Small intestine (tissue), 7 donors: ENCODE results near the gene HOXC5. TPM values are rescaled to one million over a fixed set of nuclear protein-coding genes. Genes with fewer than 3 reads are reported as not detected.
A peak's percentile ranks its signal among the peaks of the same experiment; 100 is the strongest.

Source experiments
- DNase-seq, 2 donors: peaks; one replicate each; pipeline versions ENCODE4 v3.0.0 to v3.0.0-alpha.2; 2013
- FAIRE-seq: peaks from 2 replicates; lab custom pipeline; 2012; peaks lifted over from hg19 to GRCh38; lab: Jason Lieb, UNC
- H3K27ac ChIP-seq, 3 donors: one replicate each; pipeline ENCODE4 v1.5.1; 2013; ENCODE audit warnings: low read length in 2 of 3, mild to moderate bottlenecking in 2 of 3, control low read depth in 1 of 3, inconsistent platforms in 1 of 3, low read depth in 1 of 3, moderate library complexity in 1 of 3
- H3K27me3 ChIP-seq, 3 donors: one replicate each; pipeline ENCODE4 v1.6.1; 2013; ENCODE audit warnings: low read length in 3 of 3, inconsistent platforms in 1 of 3; ENCODE audit not compliant: control insufficient read depth in 3 of 3, insufficient read depth in 3 of 3
- H3K36me3 ChIP-seq, 3 donors: one replicate each; pipeline ENCODE4 v1.6.1; 2013; ENCODE audit warnings: low read length in 3 of 3, inconsistent platforms in 1 of 3, low read depth in 1 of 3, mild to moderate bottlenecking in 1 of 3, moderate library complexity in 1 of 3; ENCODE audit not compliant: control insufficient read depth in 3 of 3, insufficient read depth in 2 of 3
- H3K4me1 ChIP-seq, 3 donors: one replicate each; pipeline ENCODE4 v1.6.1; 2013; ENCODE audit warnings: low read length in 2 of 3, inconsistent platforms in 1 of 3, low read depth in 1 of 3, mild to moderate bottlenecking in 1 of 3, moderate library complexity in 1 of 3; ENCODE audit not compliant: control insufficient read depth in 3 of 3, insufficient read depth in 2 of 3
- H3K4me3 ChIP-seq, 3 donors: one replicate each; pipeline ENCODE4 v1.5.1; 2013; ENCODE audit warnings: low read length in 3 of 3, control low read depth in 1 of 3, inconsistent platforms in 1 of 3, low read depth in 1 of 3, mild to moderate bottlenecking in 1 of 3, moderate library complexity in 1 of 3
- H3K9me3 ChIP-seq, 2 donors: one replicate each; pipeline ENCODE4 v1.6.1; 2013; ENCODE audit warnings: low read depth in 1 of 2, low read length in 1 of 2; ENCODE audit not compliant: control insufficient read depth in 2 of 2, insufficient read depth in 1 of 2
- WGBS, 3 donors: extraction: QIAGEN DNeasy Blood & Tissue Kit; methylation state at CpG; one replicate each; pipeline ENCODE4 v1.1.7; 2013; 5-methylcytosine and 5-hydroxymethylcytosine counted together
- polyA plus RNA-seq, 4 donors: library from polyadenylated mRNA; stranded (reverse) in 3 of 4; unstranded in 1 of 4; fragments of 200-250 nt in 3 of 4; fragments of 120-200 nt in 1 of 4; gene quantifications; one replicate each; pipeline versions ENCODE4 v1.2.1 to v1.2.3, GENCODE V29; 2013
- donor health status: healthy with polysubstance abuse.
- donor health status: control.
- donor health status: control.
- donor health status: Bipolar disorder and iron deficiency.
- donor health status: healthy.

HOXC5 gene
- polyA plus RNA-seq, 4 donors = 0.63 to 0.65 TPM; not detected in 2

- Histone ChIP-seq H3K27ac (peak overlapping the region in 2 of 3 donors; percentile 41 to 85), H3K36me3 (no peaks in the 10 kb centered on the region), H3K4me3 (peak overlapping the region in 1 of 3 donors; percentile 9), H3K9me3 (peaks cover 0 to 3% of the 10 kb centered on the region in 2 donors), H3K4me1 (peaks cover 0 to 32% (median 2%) of the 10 kb centered on the region in 3 donors), H3K27me3 (peaks cover 6 to 95% (median 48%) of the 10 kb centered on the region in 3 donors)
- 35 to 44% (median 37%) methylated on average over 10 of the region's 10 CpGs for WGBS, 3 donors
- FAIRE-seq (no peak), DNase-seq (no peak)
Measured at GRCh38 chr12:54019924-54020590, 12.8 kb upstream of the HOXC5 start.

DNA sequence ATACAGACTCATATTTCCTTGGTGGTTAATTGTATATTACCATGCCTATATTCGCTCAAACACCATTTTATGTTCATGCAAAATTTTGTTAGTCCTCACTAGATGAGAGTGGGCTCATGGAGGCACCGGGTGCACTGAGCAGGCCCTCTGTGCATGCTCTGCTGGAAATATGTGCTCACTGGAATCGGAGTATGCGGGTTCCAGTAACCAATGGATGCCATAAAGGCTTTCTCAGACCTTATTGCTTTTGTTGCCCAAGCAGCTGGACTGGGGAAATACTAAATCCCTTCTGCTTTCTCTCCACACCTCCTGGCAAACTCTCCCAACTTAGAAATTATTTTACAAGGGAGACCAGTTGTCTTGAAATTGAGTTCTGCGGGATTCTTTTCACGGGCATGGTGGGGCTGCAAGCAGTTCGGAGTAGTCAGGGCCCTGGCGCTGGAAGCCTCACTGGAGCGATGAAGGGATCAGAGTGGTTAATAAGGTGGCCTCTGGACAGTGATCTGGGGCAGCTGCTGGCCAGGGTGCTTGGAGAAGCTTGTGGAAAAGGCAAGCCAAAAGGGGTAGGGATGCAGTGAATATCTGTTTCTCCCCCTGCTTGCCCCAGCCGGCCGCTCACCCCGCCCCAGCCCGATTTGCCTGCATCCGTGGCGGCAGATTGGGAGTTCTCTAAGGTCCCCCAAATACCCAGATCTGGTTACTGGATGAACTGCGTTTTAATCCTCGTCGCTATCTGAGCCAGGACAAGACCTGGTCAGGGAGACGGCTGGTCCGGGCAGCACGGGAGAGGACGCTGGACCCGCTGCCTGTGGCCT is 12.1 kb upstream of the HOXC5 start:
- peaks cover 0 to 36% (median 2%) of the 10 kb centered on the region in 3 donors for H3K4me1 ChIP-seq
- H3K27me3 ChIP-seq = peaks cover 6 to 95% (median 44%) of the 10 kb centered on the region in 3 donors
- WGBS, 3 donors = 64 to 78% (median 75%) methylated on average over 23 of the region's 23 CpGs
- FAIRE-seq (no peak), DNase-seq (no peak)
- no peaks in the 10 kb centered on the region for H3K9me3 ChIP-seq
- no peaks in the 10 kb centered on the region for H3K36me3 ChIP-seq
- H3K27ac ChIP-seq = peak overlapping the region in 2 of 3 donors; percentile 19 to 27
- H3K4me3 ChIP-seq = peak overlapping the region in 1 of 3 donors; percentile 9

GRCh38 chr12:54021432-54022013 is 11.3 kb upstream of the HOXC5 start:
- H3K36me3 ChIP-seq = no peaks in the 10 kb centered on the region
- DNase-seq (no peak), FAIRE-seq (no peak)
- H3K27me3 ChIP-seq = peaks cover 6 to 96% (median 44%) of the 10 kb centered on the region in 3 donors
- WGBS, 3 donors = 17 to 33% (median 20%) methylated on average over 16 of the region's 16 CpGs
- peak overlapping the region in 1 of 3 donors; percentile 19 for H3K27ac ChIP-seq
- no peak overlapping the region for H3K4me3 ChIP-seq
- peaks cover 0 to 37% (median 2%) of the 10 kb centered on the region in 3 donors for H3K4me1 ChIP-seq
- H3K9me3 ChIP-seq = no peaks in the 10 kb centered on the region

DNA sequence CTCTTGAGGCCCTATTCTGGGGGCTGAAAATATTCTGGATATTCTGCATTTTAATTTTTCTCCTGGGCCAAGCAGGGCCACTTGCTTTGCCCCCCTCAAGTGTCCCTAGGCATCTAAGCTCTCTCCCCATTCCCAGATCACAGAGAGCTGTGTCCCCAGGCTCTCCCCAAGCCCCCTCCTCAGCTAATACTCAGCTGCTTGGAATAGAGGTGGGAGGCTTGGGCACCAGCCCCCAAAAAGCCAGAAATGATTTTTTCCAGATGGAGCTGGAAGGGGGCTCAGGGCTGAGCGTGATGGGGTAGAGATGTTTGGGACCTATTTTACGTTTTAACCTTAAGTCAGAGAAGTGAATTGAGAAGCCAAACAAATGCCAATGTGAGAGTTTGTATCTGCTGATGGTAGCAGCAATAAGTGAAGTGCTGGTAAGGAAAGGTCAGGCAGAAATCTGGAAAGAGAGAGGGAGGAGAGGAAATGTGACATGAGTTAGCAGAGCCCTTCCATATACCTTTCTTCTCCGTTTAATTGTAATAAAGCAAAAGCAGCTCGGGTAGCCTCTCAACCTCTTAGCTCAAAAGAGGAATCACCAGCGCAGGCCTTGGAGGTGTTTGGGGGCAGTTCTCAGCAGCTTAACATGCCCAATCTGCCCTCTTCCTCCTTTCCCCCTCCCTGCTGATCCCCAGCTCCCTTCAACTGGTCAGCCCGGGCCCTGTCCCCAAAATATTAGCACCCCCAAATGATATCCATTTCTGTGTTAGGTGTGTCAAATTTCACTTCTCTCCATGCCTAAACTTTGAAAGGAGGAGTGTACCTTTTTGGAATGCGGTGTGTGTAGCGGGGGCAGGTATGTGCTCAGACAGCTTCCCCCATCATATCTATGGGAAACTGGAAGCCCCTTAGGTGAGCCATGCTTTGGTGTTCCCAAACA is 9.6 kb upstream of the HOXC5 start:
- Histone ChIP-seq H3K9me3 (no peaks in the 10 kb centered on the region), H3K36me3 (no peaks in the 10 kb centered on the region), H3K4me1 (peaks cover 0 to 46% (median 6%) of the 10 kb centered on the region in 3 donors), H3K4me3 (no peak overlapping the region), H3K27ac (no peak overlapping the region), H3K27me3 (peaks cover 6 to 96% (median 49%) of the 10 kb centered on the region in 3 donors)
- DNase-seq (no peak), FAIRE-seq (no peak)
- WGBS, 3 donors = 50 to 64% (median 56%) methylated on average over 8 of the region's 8 CpGs

DNA sequence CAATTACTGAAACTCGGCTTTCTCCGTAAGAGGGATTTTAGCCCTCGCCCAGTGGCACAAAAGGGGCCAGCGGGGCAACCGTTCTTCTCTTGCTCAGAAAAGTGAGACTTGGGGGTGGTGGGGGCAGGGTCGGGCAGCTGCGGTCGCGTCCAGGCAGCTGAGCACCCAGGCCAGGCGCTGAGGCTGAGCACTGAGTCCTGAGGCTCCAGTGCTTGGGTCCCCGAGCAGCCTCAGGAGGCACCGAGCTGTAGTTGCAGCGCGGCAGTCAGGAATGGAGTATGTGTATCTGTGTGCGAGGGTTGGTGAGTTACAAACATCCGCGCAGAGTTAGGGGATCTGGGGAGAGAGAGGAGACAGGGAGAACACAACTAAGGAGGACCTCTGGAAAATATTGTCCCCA is 8.7 kb upstream of the HOXC5 start:
- peaks cover 6 to 97% (median 51%) of the 10 kb centered on the region in 3 donors for H3K27me3 ChIP-seq
- FAIRE-seq (no peak), DNase-seq (no peak)
- 54 to 72% (median 62%) methylated on average over 17 of the region's 17 CpGs for WGBS, 3 donors
- H3K9me3 ChIP-seq = no peaks in the 10 kb centered on the region
- no peaks in the 10 kb centered on the region for H3K36me3 ChIP-seq
- no peak overlapping the region for H3K4me3 ChIP-seq
- H3K27ac ChIP-seq = peak overlapping the region in 1 of 3 donors; percentile 19
- H3K4me1 ChIP-seq = peaks cover 0 to 49% (median 4%) of the 10 kb centered on the region in 3 donors

DNA sequence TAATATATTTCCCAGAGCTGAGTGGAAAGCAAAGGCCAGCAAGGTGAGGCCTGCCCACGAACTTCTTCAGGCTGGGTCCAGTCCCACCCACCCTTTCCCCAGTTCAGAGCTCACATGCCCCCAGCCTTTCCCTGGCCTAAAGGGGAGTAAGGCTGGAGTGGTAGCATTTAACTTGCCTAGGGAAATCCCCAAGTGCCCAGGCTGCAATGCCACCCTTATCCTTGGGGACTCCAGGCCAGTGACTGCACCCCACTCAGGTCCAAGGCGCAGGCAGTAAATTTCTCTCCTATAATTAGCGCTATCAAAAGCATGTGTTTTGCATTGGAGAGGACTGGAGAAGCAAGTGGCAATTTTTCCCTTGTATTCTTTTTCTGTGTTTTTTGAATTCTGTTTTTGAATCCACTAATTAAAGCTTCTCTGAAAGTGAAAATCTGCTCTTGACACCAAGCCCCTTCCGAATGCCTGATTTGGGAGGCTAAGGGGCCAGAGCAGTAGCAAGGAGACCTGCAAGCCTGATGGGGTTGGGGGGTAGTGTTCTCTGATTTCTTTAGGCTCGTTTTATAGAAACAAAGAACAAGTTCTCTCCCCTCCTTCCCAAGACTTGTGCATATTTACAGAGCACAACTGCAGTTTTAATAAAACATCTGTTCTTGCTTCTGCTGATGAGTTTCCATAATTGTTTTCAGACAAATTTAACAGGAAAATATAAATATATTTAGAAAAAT is 8.1 kb upstream of the HOXC5 start:
- FAIRE-seq (no peak), DNase-seq (no peak)
- WGBS, 3 donors = 39 to 54% (median 43%) methylated on average over 5 of the region's 5 CpGs
- Histone ChIP-seq H3K9me3 (no peaks in the 10 kb centered on the region), H3K27ac (no peak overlapping the region), H3K27me3 (peaks cover 6 to 96% (median 45%) of the 10 kb centered on the region in 3 donors), H3K36me3 (peaks cover 0 to 4% (median 0%) of the 10 kb centered on the region in 3 donors), H3K4me1 (peaks cover 0 to 46% (median 4%) of the 10 kb centered on the region in 3 donors), H3K4me3 (no peak overlapping the region)
